ENCODE results near the gene NHSL2.

DNA sequence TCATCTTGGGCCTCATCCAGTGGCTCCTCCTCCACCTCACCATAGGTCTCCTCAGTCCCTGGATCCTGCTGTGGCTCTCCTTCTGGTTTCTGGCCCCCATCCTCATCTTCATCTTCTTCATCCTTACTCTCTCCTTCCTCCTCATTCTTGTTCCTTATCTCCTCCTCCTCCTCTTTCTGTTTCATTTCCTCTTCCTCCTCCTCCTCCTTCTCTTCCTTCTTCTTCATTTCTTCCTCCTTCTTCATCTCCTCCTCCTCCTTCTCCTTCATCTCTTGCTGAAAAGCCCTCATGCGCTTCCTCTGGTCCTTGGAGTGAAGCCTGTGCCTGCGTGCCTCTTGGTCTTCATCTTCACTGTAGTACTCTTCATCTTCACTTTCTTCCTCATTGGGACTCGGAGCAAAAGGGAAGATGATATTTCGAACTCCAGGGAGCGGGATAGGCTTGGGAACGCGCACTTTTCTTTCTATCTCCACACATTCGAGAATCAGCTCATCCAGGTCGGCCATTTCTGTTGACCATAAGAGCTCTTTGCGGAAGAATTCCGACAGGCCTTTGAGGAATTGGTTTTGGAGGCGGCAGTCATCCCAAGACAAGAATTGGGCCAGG lies 219.6 kb downstream of the NHSL2 start:
- TF ChIP-seq, protein P1, sequence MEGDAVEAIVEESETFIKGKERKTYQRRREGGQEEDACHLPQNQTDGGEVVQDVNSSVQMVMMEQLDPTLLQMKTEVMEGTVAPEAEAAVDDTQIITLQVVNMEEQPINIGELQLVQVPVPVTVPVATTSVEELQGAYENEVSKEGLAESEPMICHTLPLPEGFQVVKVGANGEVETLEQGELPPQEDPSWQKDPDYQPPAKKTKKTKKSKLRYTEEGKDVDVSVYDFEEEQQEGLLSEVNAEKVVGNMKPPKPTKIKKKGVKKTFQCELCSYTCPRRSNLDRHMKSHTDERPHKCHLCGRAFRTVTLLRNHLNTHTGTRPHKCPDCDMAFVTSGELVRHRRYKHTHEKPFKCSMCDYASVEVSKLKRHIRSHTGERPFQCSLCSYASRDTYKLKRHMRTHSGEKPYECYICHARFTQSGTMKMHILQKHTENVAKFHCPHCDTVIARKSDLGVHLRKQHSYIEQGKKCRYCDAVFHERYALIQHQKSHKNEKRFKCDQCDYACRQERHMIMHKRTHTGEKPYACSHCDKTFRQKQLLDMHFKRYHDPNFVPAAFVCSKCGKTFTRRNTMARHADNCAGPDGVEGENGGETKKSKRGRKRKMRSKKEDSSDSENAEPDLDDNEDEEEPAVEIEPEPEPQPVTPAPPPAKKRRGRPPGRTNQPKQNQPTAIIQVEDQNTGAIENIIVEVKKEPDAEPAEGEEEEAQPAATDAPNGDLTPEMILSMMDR (IDR thresholded peaks at IDR 0.05), result no peak
- no peak for TF ChIP-seq TCF7L2 (IDR thresholded peaks at IDR 0.05; ENCODE audit: low read depth, low read length)
- no peak for TF ChIP-seq POLR2AphosphoS5 (IDR thresholded peaks at IDR 0.05; ENCODE audit: low read depth, low read length)

All from Panc1 (cell line).